ENCODE results near the gene GABRD.
"Not testable (repeated sequence)": the region's sequence is repeated elsewhere in the genome, so short reads cannot be mapped to it uniquely, and the experiment has no call there.

The GABRD gene

GRCh38 chr1:2019172-2019543 lies at the start of gene GABRD:
TSS of gene GABRD (plus strand) at chr1:2019345. CDS start at chr1:2019424, 79 bp downstream.
- DNase-seq (ENCODE audit: low read depth in 3 of 3, low spot score in 1 of 3): no peak

DNA sequence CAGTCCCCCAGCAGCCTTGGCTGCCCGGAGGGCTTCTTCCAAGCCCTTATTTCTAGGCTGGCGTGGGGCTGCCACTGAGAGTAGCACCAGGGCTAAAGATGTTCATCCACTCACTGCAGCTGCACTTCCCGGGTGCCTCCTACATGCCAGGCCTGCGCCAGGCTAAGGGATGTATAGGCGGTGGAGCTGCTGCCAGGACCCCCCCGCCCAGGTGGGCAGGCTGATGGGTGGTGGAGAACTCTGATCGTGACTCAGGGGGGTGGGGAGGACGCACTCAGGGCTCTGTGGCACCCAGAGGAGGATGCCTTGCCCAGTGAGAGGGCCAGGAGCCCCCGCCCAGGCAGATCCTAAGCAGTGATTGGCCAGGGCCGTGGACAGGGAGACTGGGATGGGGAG lies 49.6 kb upstream of the GABRD start:
- DNase-seq (ENCODE audit: low read depth in 3 of 3, low spot score in 1 of 3): no peak

GRCh38 chr1:1969953-1970716 lies 49.0 kb upstream of the GABRD start:
- DNase-seq (ENCODE audit: low read depth in 3 of 3, low spot score in 1 of 3): no peak

DNA sequence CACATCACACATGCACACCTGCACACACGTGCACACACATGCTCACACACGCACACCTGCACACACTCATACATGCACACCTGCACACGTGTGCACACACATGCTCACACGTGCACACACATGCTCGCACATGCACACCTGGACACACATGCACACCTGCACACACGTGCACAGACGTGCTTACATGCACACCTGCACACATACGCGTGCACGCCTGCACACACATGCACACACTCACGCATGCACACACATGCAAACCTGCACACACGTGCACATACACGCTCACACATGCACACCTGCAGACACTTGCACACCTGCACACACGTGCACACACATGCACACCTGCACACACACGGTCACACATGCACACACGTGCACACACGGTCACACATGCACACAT lies 48.1 kb upstream of the GABRD start:
- no peak for DNase-seq (ENCODE audit: low read depth in 3 of 3, low spot score in 1 of 3)

DNA sequence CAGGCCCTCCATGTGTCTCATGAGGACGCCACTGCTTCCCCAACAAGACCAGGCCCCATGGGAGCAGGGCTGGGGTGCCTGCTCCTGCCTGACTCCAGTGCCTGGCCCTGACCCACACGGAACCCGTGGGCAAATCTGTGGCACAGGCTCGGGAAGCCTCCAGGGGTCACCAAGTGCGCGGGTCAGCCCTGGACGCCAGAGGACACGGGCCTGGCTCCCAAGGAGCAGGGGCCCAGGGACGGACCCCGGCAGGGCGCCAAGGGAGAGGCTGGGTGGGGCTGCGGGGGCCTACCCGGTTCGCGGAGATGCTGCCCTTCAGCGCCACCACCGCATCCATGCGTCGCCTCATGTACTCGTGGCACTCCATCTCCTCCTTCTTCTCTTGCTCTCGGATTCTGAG lies 47.5 kb upstream of the GABRD start:
- no peak for DNase-seq (ENCODE audit: low read depth in 3 of 3, low spot score in 1 of 3)

DNA sequence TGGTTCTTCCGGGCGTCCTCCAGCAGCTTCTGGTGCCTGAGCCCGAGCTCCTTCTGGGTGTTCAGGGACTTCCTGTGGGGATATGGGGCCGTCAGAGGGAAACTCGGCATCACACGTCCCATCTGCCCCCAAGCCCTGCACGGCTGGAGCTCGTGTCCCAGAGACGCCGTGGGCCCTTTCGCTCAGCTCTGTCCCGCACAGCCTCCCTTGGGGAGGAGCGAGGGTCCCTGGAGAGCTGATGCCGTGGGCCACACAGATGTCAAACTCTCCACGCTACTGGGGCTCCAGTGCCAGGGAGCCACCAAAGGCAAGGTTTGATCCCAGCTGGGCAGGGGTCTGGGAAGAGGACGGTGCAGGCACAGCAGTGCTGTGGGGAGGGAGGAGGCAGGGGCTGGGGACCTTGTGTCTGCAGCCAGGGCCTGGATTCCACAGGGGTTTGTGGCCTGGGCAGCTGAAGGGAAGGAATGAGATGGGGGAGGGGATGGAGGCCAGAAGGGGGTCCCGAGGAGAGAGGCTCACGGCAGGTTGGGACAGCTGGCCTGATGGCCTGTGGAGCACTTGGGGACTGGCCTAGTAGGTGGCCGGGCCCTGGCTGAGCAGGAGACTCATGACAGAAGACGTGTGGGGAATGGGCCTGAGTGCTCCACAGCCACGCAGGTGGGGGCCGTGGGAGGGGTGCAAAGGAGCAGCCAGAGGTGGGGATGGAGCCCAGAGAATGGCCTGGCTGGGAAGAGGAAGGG lies 46.0 kb upstream of the GABRD start:
- DNase-seq (ENCODE audit: low read depth in 3 of 3, low spot score in 1 of 3): no peak

- DNase-seq (ENCODE audit: low read depth in 3 of 3, low spot score in 1 of 3): no peak
These were observed 45.2 kb upstream of the GABRD start for GRCh38 chr1:1973716-1974642.

DNA sequence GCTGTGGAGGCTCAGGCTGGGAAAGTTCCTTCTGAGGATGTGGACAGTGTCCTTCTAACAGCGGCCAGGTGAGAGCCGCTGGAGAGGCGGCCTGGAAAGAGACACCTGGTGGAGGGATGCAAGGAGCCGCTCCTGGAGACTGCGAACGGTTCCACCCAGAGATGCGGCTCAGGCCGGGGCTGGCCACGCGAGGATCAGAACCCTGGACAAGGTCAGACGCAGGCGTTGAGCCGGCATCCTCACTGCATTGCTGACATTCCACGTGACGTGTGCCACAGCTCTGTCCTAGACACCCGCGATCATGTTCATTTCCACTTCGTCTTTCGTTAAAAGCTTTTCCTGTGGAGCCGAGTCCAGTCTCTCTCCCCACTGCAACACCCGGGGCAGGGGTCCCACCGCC lies 44.3 kb upstream of the GABRD start:
- DNase-seq (ENCODE audit: low read depth in 3 of 3, low spot score in 1 of 3): no peak

DNA sequence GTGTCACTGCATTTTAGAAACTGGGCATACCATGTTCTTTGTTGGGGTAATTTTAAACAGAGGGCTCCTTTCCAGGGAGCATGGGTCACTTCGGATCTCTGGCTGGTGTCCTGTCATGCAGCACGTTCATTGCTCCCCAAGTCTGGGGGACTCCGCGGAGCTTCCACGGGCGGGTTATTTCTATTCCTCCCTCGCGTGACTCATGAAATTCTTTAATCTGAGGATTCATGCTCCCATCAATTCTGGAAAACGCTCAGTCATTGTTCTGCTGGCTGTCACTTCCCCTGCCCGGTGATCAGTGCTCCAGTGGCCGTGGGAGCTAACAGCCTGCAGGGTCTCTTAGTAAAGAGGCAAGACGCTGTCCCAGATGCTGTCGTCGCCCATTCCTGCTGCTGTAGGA lies 43.6 kb upstream of the GABRD start:
- no peak for DNase-seq (ENCODE audit: low read depth in 3 of 3, low spot score in 1 of 3)

DNA sequence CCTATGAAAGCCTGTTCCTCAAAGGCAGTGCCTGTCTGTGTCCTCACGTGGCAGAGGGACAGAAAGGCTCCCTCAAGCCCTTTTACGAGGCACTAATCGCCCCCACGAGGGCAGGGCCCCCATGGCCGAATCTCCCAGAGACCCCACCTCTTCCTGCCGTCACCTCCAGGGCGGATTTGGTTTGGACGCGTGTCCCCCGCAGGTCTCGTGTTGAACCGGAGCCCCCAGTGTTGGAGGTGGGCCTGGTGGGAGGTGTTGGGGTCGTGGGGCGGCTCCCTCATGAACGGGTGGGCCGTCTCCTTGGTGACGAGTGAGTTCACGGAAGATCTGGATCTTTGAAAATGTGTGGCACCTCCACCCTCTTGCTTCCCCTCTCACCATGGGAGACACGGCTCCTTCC lies 43.1 kb upstream of the GABRD start:
- no peak for DNase-seq (ENCODE audit: low read depth in 3 of 3, low spot score in 1 of 3)

DNA sequence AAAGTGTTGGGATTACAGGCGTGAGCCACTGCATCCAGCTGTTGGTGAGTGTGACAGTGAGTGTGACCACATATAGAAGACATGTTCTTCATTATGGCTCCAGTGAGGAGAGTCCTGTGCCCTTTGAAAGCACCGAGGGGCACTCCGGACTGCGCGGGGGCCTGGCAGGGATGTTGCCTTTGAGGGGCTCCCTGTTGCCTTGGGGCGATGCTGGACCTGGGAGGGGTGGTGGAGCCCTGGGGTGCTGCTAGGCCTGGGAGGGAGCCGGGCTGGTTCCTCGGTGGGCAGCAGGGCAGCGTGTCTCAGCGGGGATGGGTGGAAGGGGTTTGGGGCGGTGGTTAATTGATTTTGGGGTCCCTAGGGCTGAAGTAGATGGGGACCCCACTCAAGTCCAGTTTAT lies 41.0 kb upstream of the GABRD start:
- DNase-seq (ENCODE audit: low read depth in 3 of 3, low spot score in 1 of 3): no peak

DNA sequence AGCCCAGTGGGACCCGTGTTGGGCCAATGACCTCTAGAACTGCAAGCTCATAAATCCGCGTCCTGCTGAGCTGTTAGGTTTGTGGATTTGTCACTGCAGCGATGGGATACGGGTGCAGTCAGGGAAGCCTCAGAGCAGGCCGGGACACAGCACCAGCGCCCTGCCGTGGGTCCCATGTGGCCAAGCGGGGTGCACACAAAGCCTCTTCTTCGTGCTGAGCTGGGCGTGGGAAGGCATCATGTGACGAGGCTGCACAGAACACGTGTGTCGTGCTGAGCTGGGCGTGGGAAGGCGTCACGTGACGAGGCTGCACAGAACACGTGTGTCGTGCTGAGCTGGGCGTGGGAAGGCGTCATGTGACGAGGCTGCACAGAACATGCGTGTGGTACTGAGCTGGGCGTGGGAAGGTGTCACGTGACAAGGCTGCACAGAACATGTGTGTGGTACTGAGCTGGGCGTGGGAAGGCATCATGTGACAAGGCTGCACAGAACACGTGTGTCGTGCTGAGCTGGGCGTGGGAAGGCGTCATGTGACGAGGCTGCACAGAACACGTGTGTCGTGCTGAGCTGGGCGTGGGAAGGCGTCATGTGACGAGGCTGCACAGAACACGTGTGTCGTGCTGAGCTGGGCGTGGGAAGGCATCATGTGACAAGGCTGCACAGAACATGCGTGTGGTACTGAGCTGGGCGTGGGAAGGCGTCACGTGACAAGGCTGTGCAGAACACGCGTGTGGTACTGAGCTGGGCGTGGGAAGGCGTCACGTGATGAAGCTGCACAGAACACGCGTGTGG lies 40.3 kb upstream of the GABRD start:
- not testable (repeated sequence) for DNase-seq (ENCODE audit: low read depth in 3 of 3, low spot score in 1 of 3)

- no peak for DNase-seq (ENCODE audit: low read depth in 3 of 3, low spot score in 1 of 3)
These were observed 39.5 kb upstream of the GABRD start for GRCh38 chr1:1979482-1980165.

GRCh38 chr1:1980467-1981141 lies 38.5 kb upstream of the GABRD start:
- DNase-seq (ENCODE audit: low read depth in 3 of 3, low spot score in 1 of 3): no peak

DNA sequence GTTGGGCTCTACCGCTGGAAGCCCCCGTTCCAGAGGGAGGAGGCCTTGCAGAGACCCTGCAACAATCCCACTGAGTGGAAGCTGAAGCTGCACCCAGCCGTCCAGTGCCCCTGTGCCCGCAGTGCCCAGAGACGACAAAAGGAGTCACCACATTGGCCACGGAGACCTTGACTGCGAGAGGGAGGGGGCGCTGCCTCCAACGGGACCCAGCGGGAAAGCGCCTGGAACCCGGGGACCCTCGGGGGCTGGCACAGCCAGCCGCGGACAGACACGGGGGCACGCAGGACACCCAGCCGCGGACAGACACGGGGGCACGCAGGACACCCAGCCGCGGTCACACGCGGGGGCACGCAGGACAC lies 38.0 kb upstream of the GABRD start:
- DNase-seq (ENCODE audit: low read depth in 3 of 3, low spot score in 1 of 3): no peak

- not testable (repeated sequence) for DNase-seq (ENCODE audit: low read depth in 3 of 3, low spot score in 1 of 3)
These were observed 37.4 kb upstream of the GABRD start for GRCh38 chr1:1981631-1982327.

GRCh38 chr1:1982379-1983232 lies 36.5 kb upstream of the GABRD start:
- no peak for DNase-seq (ENCODE audit: low read depth in 3 of 3, low spot score in 1 of 3)

DNA sequence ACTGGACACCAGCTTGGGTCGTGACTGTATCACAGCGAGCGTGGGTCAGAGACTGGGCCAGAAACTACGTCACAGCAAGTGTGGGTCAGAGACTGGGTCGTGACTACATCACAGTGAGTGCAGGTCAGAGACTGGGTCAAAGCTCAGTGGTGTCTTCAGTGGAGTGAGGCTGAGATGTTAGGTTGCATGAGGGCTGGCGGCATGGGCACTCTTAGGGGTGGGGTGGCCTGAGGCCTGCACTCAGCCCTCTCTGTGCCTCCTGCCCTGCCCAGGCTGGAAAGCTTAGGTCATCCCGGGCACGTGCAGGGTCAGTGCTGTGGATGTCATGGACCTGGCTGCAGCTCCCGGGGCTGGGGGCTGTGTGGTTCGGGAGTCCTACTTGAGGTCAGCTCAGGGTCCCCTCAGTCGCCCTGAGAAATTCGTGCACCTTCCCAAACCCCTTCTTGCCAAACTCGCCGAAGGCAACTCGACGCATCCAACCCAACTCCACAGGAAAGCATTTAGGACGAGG lies 34.5 kb upstream of the GABRD start:
- no peak for DNase-seq (ENCODE audit: low read depth in 3 of 3, low spot score in 1 of 3)

Data from stimulated activated CD4-positive, alpha-beta T cell treated with anti-CD3 and anti-CD28 coated beads, TNF-alpha, amount 100 ng/mL, for 1 hour (primary cell).